NCI-H1930 (cell line): Measurements from ENCODE around the gene PRADC1.
A peak's percentile ranks its signal among the peaks of the same experiment; 100 is the strongest.

Experiments used
- DNase-seq, 2 experiments: peaks; one replicate each; lab custom pipeline; 2025; lab: John Stamatoyannopoulos, UW

The PRADC1 gene

DNA sequence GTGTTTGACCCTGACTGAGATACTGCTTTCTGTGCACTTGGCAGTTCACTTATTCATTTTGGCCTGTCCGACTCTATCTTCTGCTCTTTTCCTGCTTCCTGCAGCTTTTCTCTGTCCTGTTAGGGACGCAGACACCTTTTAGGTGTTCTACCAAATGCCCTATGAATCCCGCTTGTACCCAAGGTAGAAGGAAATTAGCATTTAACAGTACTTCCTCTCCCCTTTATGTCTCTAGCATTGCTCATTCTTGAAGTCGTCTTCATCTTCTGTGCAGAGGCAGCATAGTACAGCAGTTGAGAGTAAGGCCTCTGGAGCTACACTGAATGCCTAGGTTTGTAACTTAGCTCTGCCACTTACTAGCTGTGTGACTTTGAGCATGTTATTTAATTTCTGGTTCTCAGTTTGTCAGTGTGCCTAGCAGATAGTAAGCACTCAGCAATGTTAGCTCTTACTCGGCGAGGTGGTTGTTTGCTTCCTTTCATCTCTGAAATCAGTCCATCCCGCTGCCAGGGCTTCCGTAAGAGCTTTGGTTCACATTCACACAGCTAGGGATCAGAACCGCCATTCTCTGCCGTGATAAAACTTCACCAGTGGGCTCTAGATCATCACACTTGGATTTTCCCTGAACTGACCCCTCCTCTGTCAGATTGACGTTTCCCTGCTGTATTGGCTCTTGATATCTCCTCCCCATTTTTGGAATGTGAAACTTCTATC lies 2.4 kb upstream of the PRADC1 start:
- DNase-seq, result no peak

DNA sequence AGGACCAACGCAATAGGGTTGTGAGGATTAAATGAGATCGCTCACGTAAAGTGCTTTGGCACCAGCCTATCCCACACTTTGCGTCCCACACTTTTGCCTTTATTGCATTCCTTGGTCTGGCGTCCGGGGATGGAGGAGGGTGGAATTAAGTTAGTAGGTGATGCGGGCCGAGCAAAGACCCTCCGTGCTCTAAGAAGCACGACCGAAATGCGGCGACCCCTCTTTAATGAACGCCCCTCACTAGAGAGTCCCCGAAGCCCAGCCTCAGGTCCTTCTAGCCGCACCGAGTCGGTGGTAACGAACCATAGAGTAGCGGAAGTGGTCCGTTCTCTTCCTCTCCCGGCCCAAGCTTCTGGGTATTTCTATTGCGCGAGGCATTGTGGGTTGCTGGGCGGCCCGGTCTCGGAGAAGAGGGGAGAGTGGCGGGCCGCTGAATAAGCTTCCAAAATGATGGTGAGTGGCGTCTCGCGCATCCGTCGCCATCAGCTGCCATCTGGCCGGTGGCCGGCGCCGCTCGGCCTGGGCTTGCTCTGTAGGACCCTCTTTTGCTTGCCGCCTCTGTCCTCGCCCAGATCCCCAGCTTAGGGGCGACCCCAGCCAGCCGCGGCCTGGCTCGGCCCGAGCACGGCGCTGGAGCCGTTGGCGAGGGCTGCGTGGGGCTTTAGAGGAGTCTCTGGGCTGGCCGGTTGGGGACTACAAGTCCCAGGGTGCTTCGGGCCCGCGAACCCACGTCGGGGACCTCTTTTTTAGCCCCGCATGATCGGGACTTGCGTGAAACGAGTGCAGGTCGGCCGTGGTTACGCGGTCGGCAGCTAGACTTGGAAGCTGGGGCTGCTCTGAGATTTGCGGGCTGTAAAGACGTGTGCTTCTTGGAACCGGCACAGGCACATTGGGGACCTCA lies 1.1 kb upstream of the PRADC1 start, which contains the start of gene CCT7:
Gene CCT7, plus strand, starts transcription at position 377 of the 901 bp plus-strand sequence. Its CDS starts 71 bp downstream, at position 448.
- DNase-seq, result peak; percentile 92

DNA sequence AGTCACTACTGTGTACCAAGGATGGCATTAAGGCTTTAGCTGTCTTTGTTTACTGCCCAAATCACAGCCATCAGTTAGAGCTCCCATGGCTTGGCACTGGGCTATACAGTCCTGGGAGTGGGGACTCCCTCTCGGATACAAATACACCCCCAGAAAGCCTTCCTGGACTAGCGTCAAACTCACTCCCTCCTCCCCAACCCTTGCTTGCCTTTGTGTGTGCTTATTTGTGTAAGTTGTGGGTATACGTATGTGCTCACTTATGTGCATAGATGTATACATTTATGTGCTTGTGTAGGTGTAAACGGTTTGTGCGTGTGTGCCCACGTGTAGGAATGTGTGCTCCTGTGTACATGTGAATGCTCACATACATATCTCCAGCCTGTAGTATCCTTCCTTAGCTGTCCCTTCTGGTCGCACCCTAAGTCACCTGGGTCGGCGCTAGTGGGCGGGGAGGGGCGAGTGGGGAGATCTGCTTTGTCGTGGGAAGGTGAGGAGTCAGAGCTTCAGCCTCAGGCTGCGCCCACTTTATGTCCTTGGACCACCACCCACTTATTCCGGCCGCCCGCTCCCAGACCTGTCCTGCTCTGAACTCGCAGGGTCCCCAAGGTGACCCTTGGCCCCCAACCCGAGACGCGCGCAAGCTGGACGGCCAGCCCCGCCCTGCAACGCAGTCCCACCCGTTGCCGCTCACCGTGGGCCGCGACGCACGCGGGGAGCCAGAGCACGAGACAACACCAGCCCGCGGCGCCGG lies 461 bp downstream of the PRADC1 start:
- DNase-seq, result no peak

DNA sequence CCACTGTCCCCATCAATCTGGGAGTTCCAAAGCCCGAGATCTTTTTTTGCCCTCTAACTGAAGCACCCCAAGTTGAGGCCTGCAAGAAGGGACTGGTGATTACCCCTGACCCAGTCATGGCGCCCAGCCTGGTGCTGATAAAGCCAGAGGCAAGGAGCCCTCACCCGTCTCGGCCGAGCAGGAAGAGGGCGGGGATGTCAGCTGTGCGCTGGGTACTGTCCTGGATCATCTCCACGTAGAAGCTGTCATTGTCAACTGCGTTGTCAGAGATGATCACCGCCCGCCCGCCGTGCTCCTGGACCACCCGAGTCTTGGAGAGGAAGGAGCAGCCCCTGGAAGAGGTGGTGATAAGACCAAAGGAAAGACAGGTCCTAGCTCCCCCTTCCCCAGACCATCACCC lies 4.4 kb downstream of the PRADC1 start:
- DNase-seq, result no peak

DNA sequence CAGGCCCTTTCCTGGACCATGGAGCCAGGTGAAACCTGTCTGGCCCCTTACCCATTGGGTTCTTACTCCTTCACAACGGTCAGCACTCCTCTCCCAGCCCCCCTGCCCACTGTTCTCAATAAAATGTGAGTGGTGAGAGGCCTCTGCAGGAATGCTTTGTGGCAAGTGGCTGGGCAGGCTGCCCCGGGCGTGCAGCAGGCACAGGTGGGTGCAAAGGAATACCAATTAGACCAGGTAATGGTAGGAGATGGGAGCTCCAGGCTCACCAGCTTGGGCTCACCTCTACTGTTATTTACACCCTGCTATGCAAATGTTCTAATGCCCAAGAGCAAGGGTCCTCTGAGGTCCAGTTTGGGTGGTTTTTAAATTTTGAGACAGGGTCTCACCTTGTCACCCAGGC lies 6.0 kb downstream of the PRADC1 start:
- no peak for DNase-seq

DNA sequence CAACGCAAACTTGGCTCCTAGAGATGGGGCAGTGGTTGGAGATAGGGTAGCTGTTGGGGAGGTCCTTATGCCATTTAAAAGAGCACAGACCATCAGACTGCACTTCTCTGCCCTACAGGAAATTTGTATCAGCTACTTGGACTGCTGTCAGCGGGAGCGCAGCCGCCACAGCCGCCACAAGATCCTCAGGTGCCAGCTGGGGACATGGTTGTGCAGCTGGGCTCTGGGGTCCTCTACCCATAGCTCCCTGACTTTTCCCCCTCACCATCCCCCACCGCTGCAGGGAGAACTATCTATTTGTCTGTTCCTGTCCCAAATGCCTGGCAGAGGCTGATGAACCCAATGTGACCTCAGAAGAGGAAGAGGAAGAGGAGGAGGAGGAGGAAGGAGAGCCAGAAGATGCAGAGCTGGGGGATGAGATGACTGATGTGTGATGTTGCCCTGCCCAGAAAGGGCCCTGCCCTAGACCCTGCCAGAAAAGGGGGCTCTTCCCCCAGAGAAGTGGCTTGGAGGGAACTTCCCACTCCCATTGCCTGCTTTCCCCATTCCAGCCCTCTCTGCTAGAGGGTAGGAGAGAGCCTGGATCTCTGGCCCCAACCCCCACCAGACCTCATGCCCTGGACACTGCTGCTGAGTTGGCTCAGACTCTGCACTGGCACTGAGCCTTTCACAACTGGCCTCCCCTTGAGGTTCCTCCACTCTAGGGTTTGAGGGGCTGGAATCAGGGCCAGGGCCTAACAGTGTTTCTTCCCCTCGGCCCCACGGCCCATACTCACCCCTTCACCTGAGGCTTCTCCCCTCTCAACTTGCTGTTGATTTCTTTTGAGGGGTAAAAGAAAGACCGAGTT lies 7.3 kb downstream of the PRADC1 start:
- no peak for DNase-seq

DNA sequence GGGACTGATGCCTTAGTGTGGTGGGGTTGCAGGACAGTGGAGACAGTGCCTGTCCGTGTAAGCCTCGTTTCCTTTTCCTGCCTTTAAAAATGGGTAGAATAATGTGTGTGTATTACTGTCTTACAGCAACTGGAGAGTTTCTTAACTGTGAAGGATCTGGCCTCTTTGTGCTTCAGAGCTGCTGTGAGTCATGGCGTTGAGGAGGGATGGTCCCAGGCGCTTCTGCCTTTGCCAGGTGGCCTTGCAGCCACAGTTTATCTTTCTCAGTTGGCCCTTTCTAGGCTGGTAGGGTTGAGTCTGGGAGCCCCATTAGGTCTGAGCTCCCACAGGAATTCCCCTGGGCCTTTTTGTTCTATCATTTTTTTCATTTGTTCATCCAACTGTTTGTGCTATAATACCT lies 9.2 kb downstream of the PRADC1 start:
- no peak for DNase-seq

DNA sequence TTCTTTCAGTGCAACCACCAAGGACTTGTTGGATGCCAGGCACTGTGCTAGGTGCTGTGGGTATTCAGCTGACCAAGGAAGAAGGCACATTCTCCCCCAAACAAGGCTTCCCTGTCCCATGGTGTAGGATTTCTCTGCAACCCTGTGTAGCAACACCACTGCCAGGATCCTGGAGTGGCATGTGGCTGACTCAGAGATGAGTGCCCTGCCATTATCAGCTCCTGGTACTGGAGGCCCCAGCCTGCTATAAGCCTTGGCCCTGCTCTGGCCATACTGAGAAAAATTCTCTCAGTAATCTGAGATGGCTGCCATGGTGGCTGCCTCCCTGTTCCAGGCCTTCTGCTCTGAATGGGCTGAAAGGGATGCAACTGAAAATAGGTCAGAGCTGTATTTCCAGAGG lies 14.7 kb downstream of the PRADC1 start:
- DNase-seq, result no peak

DNA sequence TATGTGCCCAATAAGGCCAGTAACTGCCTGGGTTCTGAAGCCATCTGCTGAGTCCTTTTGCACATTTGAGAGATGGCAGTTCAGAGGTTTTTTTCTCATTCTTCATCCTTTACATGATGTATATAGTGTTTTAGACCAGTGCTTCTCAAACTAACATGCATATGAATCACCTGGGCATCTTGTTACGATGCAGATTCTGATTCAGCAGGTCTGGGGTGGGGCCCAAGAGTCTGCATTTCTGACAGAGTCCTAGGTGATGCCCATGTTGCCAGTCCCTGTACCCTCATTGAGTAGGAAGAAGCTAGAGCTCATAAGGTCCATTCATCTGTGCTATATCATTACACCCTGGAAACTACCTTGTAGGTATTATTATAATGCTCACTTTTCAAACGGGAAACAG lies 15.2 kb downstream of the PRADC1 start:
- no peak for DNase-seq

DNA sequence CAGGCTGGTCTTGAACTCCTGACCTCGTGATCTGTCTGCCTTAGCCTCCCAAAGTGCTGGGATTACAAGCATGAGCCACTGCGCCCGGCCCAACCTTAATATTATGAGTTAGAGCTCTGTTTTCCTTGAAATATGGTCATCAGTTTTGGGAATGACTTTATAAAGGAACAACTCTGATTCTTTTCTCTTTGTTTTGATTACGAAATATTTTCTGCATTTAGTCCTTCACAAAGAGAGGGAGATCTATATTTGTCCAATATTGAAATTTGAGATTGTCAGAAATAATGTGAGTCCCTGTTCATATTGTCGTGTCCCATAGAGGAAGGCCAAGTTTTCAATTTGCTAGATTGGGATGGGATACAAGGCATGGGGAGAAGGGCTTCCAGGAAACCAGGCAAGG lies 15.9 kb downstream of the PRADC1 start:
- no peak for DNase-seq

DNA sequence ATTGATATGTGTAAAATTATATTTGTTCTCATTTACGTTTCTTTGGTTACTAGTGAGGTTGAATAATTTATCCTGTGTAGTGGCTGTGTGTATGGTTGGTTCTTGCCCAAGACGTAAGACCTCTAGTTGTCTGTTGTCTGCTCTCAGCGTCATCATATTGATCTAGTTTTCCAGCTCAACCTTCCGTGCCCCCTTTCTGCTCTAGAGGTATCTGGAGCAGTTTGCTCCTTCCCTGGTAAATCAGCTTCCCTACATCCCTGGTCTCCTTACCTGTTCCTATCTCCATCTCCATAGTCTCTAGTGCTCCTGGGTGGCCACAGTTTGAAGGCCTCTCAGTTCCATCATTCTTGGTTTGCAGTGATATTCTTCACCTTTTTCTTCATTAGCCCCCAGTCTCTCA lies 17.8 kb downstream of the PRADC1 start:
- no peak for DNase-seq

DNA sequence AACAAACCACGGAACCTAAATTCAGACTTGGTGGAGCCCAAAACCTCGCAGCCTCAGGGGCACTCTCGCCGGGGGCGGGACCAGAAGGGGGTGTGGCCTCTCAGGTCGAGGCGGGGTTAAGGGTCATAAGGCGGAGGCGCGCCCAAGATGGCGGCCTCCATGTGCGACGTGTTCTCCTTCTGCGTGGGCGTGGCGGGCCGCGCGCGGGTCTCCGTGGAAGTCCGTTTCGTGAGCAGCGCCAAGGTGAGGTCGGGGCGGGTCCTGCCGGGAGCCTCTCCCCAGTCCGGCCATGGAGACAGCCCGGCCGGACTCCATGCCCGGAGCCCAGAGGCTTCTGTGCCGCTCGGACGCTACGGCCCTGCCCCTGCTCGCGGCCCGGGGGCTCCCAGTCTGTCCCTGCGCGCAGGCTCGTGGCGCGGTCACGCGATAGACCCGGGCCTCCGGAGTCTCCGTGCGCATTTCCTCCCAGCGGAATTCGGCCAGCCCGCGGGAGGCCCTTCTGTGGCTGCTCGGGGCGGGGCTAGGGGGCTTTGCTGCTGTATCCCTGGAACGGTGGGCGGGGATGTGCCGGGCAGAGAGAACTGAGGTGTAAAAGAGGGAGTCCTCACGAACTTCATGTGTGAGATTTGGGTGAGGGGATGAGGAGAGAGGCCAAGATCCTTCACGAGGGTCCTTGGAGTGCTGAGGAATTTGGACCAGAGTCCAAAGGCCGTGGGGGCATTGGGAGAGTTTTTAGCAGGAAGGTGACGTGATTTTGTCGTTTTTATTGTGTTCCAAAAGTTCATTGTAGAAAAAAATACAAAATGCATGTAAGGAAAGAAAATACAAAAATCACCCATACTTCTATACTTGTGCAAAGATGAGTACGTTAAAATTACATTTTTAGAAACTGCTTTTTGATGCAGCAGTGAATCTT lies 18.7 kb downstream of the PRADC1 start, which contains the start of gene SMYD5:
Gene SMYD5, plus strand, starts transcription at position 126 of the 916 bp plus-strand sequence. Its CDS starts 22 bp downstream, at position 148.
- DNase-seq, result peak; percentile 58 to 61

DNA sequence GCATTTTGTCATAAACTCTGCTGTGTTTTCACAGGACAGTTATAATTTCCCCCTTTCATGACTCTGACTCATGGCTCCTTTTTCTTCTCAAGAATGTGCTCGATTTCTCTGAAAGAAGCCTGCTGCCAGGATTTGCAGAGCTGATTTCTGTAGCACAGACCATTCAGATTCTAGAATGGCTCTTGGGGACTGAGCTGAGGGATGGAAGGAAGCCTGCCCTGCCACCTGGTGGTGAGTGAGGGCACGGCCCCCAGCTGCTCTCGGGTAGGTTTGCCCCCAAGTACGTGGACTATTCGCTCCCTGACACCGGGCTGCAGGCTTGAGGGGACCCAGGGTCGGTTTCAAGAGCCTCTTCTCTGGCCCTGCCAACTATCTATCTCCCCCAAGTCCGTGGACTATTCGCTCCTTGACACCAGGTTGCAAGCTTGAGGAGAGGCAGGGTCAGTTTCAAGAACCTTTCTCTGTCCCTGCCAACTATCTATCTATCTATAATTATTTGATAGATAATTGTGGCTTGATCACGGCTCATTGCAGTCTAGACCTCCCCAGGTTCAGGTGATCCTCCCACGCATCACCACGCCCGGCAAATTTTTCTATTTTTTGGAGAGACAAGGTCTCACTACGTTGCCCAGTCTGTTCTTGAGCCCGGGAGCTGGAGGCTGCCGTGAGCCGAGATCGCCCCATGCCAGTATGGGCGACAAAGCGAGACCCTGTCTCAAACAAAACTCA lies 20.4 kb downstream of the PRADC1 start:
- DNase-seq, result peak; percentile 24 to 71

DNA sequence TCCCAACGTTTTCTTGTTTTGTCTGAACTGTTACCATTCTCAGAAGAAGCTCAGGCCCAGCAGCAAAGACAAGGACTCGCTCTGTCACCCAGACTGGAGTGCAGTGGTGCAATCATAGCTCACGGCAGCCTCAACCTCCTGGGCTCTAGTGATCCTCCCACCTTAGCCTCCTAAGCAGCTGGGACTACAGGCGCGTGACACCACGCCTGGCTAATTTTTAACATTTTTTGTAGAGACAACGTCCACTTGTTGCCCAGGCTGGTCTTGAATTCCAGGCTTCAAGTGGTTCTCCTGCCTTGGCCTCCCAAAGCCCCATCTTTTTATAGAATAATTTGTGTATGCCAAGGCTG lies 21.0 kb downstream of the PRADC1 start:
- no peak for DNase-seq

DNA sequence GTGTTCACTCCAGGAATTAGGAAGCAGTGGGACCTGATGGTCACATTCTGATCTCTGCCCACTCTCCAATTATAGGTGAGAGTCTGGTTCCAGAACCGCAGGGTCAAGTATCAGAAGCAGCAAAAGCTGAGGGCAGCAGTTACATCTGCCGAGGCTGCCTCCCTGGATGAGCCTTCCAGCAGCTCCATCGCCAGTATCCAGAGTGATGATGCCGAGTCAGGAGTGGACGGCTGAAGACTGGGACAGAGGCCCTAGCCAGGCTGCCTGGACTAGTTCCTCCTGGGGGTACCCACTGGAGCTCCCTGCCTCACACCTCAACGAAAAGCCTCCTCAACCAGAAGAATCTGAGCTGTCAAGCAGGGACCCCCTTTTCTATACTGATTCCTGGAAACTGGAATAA lies 22.3 kb downstream of the PRADC1 start:
- no peak for DNase-seq

DNA sequence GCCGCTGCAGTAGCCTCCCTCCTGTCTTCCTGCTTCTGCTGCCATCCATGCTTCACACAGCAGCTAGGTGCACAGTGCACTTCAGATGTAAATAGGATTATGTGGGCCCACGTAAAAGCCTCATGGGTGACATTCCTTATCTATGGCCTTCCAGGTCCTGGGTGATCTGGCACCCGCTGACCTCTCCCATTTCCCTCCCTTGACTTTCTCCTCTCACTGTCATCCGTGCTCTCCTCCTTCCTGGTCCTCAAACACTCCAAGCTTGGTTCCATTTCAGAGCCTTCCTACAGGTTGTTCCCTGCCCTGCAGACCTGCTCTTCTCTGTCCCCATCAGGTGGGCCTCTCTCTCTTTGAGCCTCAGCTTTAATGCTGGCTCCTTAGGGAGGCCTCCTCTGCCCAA lies 23.0 kb downstream of the PRADC1 start:
- DNase-seq, result no peak

DNA sequence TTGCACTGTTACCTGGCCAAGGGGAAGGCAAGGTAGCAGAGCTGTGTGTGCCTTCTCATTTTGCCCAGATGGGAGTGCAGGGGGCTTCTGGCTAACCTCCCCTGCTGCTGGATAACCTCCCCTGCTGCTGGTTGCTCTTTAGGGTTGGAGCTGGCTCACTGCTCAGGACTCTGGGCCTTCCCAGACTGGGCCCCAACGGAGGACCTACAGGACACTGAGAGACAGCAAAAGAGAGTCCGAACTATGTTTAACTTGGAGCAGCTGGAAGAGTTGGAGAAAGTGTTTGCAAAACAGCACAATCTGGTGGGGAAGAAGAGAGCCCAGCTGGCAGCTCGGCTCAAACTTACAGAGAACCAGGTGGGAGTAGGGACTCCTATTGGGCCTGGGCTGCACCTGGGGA lies 24.8 kb downstream of the PRADC1 start:
- DNase-seq, result no peak

DNA sequence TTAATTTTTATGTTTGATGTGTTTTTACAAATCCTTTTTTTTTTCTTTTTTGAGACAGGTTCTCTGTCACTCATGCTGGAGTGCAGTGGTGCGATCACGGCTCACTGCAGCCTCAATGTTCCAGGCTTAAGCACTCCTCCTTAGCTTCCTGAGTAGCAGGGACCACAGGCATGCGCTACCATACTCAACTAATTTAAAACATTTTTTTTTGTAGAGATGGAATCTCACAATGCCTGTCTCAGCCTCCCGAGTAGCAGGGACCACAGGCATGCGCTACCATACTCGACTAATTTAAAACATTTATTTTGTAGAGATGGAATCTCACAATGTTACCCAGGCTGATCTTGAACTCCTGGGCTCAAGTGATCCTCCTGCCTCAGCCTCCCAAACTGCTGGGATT lies 27.4 kb downstream of the PRADC1 start:
- no peak for DNase-seq

DNA sequence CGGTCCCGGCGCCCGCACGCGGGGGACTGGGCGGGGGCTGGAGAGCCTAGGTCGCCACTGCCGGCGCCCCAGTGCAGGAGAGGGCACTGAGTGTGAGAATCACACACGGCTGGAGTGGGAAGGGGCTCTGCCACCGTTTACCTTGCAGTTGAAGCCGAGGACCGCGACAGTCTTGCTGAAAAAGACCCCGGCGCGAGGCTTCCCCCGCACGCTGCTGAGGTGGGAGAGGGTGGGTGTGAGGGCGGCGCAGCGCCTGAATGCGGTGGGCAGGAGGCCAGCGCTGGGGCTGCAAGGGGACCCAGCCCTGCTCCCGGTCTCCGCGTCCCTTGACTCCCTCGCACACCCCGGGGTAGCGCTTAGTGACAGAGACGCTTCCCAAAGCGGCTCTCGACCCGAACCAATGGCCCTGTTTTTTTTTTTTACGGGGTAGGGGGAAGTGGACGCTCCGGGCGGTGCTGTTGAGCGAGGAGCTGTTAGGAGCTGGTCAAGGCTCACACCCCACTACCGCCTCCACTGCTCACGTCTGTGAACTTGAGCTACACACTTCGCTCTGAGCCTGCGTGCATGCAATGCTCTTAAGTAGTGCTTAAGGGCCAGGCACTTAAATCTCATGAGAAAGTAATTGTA lies 29.9 kb downstream of the PRADC1 start:
- DNase-seq, result no peak
